GM18502 (cell line): ENCODE data around the gene STAP2.
A peak's percentile ranks its signal among the peaks of the same experiment; 100 is the strongest.

Experiments used
- ATAC-seq: cut with Tn5 transposase; IDR thresholded peaks from one replicate; pipeline ENCODE4 v1.9.1; 2021; ENCODE audit warnings: mild to moderate bottlenecking; ENCODE audit not compliant: unreplicated experiment, poor library complexity

Gene STAP2

DNA sequence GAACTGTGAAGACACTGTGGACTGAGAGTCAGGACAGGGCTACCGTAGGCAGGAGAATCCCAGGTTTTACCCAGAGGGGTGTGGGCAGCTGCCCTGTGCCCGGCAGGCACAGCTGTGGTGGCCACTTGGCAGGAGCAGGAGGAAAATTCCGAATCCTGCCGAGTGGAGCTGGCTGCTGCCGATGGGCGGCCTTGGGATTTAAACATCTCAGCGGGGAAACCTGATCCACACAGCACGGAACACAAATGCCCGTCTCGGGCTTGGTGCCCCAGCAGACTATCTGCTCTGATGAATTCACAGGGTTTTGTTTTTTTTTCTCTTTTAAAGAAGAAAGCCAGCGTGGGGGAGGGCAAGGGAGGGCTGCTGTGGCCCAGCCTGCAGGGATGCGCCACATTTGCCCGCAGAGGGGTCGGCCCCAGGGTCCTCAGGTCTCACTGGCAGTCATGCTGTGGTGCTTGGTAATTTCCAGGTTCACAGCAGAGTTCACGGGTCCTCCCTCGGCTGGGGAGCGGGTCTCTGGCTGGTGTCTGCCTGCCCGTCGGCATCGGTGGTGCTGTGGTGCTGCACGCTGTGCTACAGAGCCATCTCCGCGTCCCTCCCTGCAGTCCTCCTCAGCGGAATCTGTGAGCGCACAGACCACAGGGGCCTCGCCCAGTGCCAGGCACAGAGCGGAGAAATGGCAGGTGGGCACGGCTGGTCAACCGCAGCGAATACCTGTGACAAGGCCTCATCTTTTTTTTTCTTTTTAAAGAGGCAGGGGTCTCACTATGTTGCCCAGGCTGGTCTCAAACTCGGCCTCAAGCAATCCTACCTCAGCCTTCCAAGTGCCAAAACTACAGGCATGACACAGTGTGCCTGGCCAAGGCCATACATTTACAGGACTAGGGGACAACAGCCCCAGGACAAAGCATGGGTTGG is 32.9 kb upstream of the STAP2 start:
- ATAC-seq = no peak

DNA sequence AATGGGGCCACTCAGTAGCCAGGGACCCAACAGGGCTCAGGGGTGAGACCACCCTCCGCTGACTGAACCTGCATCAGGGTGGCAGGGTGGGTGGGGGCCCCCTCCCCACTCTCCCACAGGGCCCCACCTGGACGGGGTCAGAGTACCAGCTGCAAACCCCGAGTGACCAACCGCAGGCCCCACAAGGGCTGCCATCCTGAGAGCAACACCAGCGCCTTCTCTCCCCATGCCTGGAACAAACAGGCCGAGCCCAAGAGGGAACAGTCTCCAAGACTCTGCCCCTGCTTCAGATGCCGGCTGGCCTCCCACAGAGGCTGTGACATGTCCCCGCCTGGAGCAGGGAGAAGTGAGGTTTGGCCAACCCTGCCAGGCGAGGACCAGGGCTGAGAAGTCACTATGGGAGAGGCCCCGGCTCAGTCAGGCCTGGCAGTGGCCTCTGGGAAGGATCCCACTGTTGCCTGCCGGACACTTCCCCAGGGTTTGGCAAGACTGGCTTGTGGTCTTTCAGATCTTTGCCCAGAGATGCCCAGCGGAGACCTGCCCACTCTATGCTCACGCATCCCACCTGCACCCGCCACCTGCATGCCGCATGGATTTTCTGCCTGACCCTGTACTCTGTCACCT is 31.9 kb upstream of the STAP2 start:
- no peak for ATAC-seq

DNA sequence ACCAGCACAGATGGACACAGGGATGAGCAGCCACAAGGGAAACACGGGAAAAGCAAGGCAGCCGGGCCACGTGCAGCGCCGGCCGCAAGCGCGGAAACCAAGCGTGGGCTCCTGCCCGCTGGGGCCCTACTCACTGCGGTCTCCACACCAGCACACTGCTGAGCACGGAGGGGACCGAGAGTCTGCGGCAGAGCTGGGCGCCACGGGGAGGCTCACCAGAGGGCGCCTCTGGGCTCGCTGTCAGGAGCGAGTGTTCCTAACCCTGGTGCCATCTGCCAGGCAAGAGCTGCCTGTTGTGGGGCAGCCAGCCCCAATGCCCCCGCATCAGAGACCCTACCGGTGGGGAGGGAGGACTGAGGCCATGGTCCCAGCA is 31.2 kb upstream of the STAP2 start:
- ATAC-seq = peak; percentile 46

DNA sequence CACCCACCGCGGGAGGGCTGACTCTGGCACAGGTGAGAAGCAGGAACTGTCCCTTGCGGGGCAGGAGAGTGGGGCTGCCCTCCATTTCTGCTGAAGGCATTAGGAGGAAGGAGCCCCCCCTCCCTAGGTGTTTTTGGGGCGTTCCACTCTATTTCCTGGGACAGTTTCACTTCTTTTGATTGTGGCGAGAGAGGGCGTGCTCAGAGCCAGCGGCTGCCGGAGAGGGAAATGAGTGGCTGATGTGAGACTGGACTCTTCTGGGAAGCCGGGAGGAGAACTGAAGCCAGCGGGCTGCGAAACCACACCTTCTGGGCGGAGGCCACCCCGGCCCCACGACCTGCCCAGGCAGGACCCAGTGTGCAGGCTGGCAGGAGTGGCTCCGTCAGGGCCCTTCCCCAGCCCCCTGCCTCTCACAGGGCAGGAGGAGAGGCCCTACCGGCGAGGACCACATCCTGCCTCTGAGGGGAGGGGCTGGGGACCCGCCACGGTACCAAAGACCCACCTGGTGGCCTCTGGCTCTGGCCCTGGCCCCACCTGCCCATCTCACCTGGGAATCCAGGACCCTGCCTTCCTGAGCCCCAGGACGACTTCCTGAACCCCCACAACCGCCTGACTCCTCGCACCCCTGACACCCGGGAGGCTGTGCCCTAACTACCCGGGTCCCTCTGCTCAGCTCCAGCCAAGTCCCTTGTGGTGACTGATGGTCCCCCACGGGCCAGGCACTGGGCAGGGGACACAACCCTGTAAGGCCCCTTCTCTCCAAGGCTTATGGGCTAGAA is 30.7 kb upstream of the STAP2 start:
- peak; percentile 45 for ATAC-seq

DNA sequence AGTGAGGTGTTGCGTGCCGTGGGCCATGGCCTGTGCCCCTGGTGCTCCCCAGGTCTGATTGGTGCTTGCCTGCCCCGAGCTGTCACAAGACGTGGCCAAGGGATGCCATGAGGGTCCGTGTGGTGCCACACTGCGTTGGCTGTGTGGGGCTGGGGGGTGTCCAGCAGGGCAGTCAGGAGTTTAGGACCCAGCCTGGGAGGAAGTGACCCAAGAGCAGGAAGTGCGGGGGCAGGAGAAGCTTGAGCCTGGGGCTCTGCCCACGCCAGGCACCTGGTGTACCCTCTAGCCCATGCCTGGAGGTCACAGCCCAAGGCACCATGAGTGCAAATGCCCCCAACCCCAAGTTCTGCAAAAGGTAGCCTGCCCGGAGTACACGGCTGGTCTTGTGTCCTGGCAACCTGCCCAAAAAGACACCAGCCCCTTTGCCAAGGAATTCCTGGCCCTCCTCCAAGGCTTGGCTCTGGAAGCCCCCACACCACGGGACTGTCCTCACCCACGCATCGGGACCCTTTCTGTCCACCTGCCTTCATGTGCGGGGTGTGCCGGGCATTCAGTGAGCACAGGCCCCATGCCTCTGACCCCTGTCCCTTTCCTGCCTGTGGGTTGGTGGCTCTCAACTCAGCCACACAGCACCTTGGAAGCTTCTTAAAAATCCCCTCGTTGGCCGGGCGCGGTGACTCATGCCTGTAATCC is 29.6 kb upstream of the STAP2 start:
- ATAC-seq = no peak

DNA sequence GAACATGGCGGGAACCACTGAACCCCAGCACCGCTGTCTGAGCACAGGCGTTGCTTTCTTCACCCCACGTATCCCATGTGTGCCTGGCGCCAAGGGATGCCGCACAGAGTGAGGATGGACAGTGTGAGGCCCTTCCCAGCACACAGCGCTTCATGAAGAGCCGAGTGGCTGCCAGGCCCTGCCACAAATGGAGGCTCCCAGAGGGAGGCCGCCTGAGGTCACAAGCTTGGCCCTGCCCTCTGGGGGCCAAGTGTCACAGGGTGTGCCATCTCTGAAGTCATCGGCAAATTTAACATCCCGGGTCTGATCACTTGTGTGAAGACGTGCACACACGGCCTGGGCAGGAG is 29.1 kb upstream of the STAP2 start:
- no peak for ATAC-seq

DNA sequence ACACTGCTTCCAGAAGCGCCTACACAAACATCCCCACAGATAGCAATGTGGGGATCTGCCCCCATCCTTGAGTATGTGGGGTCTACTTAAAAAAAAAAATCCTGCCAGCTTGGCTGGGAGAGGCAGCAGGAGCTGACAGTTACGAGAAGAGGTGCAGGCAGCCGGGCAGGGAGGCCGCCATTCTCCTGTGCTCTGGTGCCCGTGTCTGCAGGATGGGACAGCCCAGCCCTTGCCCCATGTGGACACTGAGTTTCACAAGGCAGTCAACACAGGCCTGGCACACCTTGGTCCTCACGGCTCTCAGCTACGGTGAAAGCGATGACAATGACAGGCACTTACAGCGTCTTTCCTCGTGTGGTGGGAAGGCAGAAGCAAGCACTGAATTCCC is 28.7 kb upstream of the STAP2 start:
- ATAC-seq = no peak

DNA sequence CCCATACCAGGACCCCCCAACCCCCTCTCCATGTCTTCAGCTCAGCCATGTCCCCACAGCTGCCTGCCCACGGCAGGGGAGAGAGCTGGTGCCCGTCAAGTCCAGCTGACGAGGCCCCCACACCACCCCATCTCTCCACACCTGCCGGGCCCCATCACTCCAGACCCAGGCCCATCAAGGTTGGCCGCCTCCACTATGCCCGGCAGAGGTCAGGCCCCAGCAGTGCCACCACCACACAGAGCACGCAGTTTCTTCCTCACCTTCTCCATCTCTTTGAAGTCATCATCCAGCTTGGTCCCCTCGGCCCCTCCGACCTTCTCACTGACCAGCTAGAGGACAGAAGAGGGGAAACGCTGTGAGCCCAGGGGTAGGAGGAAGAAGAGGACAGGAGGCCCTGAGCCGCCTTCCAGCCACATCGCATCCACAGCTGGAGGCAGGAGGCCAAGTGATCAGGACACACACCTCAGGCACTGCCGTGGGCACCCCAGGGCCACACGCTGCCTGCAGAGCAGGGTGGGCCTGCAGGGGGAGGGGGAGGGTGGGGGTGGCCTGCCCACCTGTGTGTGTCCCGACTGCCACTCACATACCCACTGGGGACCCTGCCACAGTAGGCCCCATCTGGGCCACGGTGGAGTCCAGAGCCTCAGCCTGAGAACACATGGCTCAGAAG is 28.2 kb upstream of the STAP2 start:
- no peak for ATAC-seq

DNA sequence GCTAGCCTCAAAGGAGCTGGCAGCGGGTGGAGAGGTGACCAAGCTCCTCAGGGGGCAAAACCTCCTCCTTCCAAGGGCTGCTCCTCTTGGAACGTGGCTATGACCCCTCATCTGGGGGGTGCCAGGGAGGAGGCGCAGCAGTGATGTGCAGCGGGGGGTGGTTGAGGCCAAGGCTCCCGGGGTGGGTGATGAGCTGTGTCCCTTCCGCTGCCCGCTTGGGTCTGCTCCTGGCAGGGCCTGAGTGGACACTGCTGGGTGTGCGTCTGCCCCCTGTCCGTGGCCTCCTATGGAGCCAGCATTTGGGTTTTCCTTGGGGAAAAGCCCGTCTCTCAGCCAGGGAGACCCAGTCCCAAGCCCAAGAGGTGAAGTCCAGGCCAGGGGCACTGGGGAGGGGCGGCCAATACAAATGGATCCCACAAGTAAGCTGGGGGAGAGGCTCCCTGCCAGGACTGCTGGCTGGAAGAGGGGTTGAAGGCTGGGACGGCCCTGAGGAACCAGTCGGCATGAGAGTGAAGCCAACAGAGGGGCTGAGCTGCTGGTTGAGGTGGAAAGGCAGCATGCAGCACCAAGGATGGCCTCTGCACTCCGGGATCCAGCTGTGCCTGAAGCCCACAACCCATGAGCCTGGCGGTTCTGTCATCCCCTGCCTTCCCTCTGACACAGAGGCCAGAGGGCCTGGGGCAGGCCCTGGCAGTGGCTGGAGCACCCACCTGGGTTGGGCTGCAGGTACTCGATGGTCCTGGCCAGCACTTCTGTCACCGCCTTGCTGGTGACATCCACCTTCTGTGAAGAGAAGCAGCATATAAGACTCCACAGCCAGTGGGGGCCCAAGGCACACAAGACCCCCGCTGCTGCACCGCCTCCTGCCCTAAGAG is 27.4 kb upstream of the STAP2 start:
- no peak for ATAC-seq

DNA sequence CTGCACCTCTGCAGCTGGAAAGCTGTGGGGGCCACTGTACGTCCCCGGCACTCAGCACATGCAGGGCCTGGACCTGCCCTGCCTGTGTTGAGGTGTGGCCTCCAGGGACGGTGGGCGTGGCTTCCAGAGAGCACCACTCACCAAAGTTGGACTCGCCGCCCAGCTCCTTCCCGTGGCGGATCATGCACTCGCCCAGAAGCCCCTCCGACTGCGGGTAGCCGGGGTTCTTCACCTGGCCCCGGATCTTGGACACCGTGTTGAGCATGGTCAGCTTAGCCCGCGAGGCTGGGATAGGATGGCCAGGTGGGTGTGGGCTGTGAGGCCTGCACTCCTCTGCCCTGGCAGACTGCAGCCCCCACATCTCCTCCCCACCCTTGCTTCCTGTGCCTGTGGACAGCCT is 26.7 kb upstream of the STAP2 start:
- no peak for ATAC-seq

DNA sequence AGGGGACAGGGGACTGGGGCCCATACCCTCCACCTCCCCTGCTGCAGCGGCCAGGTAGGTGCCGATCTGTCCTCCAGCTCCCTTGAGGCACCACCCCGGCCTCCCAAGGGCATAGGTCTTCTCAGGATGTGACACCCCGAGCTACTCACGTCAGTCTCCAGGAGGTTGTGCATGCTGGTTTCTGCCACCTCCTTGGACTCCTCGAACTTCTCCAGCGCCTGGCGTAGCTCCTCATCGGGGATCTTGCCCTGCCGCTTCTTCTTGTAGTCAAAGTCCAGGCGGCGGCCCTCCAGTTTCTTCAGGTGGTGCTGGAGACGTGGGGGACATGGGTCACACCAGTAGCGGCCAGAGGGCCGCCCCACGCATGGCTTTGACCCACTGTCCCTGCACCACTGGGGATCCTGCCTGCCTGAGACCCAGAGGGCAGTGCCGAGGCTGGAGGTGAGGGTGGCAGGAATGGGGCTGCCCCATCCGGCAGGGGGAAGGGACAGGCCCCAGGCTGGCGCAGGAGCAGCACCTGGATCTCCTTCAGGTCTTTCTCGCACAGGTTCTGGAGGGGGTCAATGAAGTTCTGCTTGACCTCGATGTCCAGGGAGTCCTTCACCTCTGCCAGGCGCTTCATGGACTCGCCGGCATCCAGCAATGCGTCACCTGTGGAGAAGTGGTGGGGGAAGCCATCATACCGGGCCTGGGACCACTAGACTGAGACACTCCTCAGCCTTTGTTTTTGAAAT is 25.1 kb upstream of the STAP2 start:
- ATAC-seq = no peak

DNA sequence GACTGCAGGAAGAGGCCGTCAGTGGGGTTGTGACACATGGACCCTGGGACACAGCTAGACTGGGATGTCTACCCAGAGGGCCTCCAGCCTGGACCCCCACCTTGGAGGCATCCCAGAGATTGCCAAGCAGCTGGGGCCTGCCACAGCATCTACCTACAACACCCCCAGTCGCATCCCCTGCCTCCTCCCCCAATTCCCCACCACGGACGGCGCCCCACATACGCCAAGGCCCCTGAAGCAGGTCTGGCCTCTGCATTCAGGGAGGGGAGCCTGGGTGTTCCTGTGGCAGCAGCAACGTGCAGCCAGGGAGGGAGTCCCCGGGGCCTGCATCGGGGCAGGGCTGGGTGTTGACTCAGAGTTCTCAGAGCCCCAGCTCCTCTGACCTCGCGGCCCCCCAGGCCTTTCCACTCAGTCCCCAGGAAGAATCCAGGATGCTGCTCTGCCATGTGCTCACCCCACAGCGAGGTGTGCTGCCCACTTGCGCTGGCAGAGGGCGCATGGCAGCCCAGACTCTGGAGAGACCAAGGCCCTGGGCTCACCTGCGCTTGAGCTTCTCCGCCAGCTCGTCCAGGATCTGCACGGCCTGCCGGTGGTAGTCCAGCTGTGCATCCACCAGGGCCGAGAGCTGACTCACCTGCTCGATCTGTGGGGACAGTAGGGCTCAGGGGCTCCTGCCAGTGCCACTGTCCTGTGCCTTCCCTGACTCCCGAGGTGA is 24.4 kb upstream of the STAP2 start:
- ATAC-seq = no peak

DNA sequence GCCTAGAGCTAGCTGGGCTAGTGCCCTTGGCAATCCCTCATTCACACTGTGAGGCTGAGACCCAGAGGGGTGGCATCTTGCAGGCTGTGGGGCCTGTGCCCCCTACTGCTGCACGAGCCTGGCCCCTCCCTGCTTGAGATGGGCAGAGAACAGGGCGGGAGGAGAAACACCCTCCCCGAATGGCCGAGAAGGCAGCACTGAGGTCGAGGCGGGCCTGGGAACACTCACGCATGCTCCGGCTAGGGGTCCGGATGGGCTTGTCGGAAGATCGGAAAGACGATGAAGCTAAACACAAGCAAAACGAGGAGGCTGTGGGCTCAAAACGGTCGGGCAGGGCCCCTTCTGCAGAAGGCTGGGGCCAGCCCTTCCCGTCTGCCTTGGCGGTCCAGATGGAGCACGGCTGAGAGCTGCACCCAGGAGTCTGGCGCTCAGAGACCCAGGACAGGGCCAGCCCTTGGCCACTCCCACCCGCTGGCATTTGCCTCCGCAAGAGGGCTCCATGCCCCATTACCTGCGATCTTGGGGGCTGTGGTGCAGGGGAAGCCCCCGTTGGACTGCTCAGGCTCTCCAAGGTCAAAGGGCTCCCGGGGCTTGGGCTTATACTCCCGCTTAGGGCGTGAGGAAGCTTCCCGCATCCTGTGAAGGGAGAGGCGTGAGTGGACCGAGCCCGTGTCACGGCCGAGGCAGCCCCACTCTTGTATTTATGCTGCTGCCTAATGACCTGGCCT is 23.6 kb upstream of the STAP2 start:
- no peak for ATAC-seq

DNA sequence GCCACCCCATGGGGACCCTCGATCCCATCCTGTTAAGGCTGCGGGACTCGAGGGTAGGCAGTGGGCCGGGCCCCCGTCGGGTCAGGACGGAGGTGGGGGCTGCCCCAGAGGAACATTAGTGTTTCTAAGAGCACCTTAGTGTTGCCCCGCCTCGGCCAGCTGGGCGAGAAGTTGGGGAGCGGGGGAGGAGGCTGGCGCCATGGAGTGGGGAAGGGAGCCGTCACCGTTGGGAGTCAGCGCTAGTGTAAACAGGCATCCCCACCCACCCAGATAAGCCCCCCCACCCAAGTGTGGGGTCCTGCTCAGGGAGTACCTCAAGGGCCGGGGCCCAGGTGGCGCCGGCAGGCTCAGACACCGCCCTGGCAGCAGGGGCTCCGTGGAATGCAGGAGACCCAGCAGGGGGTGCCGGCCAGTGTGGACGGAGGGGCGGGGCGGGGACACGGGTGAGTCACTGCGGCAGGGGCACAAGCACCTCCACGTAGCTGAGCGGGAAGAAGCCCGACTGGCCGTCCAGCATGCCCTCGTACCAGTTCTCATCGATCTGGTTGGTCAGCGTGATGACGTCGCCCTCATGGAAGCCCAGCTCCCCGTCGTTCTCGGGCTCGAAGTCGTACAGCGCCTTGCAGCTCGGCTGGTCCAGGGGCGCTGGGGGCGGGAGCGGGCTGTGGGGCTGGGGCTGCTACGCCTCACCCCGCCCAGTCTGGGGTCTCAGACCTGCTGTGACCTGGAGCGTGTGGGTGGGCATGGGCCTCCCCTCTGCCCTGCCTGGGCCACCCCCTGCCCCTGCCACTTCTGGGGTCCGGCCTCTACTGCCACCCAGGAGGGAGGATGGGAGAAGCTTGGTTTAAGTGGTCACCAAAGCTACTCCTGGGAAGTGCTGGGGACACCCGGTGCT is 22.8 kb upstream of the STAP2 start:
- ATAC-seq = no peak

DNA sequence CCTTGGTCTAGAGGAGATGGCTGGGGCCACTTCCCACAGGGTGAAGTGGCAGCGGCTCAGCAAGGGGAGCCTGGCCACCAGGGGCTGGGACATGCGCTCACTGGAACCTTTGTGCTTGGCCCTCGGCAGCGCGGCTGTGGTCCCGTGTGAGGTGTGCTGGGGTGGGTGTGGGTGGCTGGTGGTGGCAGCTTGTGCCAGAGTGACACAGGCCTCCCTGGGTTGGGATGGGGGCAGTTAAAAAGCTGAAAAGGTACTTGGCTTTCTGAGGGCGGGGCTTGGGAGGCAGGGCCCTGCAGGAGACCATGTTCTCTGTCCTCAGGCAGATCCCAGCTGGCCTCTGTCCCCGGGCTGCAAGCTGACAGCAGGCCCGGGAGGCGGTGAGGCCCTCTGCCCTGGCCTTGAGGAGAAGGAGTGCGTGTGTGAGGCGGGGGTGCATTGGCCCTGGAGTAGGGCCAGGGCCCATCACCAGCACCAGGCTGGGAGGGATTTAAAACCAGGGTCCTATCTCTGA is 22.1 kb upstream of the STAP2 start:
- no peak for ATAC-seq

DNA sequence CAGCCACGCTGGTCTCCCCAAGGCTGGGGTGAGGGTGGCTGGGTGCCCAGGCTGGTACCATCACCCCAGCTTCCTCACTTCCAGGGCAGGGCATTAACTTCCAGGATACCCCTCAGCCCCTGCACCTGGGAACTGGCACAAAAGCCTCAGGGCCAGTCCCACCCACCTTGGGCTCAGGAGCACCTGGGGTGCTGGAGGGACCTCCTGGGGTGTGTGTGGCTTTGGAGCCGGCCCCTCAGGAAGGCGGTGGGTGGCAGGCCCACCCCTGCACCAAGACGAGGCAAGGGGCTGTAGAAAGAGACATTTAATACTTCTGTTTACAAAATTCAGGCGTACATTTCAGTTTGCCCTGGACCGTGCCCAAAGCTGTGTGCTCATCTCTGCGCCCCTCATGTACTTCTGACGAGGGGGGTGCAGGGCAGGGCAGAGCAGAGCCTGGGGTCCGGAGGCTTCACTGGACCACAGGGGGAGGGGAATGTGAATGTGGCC is 21.5 kb upstream of the STAP2 start:
- ATAC-seq = no peak
